ENCODE results near the gene OR2AT4.

OR2AT4 gene

DNA sequence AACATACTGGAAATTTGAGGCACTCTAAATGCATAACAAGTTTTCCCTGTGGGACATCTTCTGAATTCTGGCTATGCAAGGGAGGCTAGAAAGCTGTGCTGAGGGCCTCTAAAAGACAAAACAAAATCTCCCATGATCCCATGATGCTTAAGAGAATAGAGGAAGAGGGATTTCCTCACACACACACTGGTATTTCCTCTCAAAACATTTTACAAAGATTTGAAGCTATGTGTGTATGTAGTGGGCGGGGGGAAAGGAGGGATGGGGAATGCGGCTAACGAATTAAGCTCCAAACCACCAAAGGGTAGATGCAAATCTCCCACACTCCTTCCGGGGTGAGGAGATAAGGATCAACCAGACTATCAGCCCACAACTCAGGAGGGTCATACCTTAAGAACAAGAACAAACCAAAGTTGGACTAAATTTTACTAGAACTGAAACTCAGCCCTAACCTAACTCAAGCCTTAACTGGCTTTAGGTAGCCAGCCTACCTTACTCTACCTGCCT is 6.0 kb downstream of the OR2AT4 start:
- Mint-ChIP-seq H3K27ac (no peak overlapping the region), H3K36me3 (ENCODE audit: low read depth) (no peaks in the 10 kb centered on the region), H3K4me1 (ENCODE audit: low read depth) (no peaks in the 10 kb centered on the region), H3K27me3 (peaks cover 44% of the 10 kb centered on the region), H3K9me3 (peaks cover 9% of the 10 kb centered on the region), H3K4me3 (no peak overlapping the region)
- DNase-seq = no peak

DNA sequence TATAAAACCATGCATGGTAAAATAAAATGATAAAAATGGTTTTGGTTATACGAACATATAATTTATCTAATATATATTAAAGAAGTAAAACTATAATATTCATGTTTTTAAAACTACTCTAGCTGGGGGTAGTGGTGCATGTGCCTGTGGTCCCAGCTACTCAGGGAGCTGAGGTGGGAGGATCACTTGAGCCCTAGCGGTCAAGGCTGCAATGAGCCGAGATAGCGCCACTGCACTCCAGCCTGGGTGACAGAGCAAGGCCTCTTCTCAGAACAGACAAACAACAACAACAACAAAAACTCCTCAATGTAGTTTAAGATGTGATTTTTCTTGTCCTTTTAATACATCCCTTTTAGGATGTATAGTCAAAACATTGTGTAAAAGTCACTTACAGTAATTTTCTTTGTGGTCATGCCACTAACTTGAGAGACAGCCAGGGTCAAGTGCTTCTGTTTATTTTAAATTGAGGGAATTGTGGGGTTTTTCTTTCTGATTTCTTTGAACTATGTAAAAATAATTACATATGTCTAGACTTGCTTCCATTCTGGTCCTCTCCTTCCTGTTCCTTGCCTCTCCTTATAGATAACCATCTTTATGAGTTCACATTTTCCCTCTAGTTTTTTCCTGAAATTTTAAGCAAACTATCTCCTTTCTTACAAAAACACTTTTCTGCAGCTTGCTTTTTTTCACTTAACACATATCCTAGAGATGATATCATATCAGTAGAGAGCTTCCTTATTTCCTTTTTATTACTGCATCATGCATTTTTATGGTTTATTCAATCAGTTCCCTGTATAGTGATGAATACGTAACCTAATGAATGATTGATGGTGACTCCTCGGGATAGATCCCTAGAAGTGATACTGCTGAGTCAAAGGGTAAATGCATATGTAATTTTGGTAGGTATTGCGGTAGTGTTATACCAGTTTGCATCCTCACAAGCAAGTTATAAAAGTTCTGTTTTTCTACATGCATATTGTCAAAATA is 9.1 kb downstream of the OR2AT4 start:
- no peaks in the 10 kb centered on the region for H3K36me3 Mint-ChIP-seq (ENCODE audit: low read depth)
- no peak overlapping the region for H3K4me3 Mint-ChIP-seq
- H3K9me3 Mint-ChIP-seq = peaks cover 9% of the 10 kb centered on the region
- no peak for DNase-seq
- H3K27me3 Mint-ChIP-seq = peaks cover 42% of the 10 kb centered on the region
- no peaks in the 10 kb centered on the region for H3K4me1 Mint-ChIP-seq (ENCODE audit: low read depth)
- no peak overlapping the region for H3K27ac Mint-ChIP-seq

DNA sequence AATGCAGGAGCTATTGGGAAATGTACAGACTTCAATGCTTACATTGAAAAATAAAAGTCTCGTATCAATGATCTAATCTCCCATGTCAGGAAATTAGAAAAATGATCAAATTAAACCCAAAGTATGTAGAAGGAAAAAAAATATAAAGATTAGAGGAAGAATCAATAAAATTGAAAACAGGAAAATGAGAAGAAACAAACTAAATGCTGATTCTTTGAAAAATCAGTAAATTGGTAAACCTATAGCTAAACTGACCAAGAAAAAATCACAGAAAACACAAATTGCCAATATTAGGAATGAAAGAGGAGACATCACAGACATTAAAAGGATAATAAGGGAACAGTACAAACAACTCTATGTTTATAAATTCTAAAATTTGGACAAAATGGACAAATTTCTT is 11.8 kb downstream of the OR2AT4 start:
- H3K4me1 Mint-ChIP-seq (ENCODE audit: low read depth) = no peaks in the 10 kb centered on the region
- H3K36me3 Mint-ChIP-seq (ENCODE audit: low read depth) = no peaks in the 10 kb centered on the region
- peaks cover 52% of the 10 kb centered on the region for H3K27me3 Mint-ChIP-seq

DNA sequence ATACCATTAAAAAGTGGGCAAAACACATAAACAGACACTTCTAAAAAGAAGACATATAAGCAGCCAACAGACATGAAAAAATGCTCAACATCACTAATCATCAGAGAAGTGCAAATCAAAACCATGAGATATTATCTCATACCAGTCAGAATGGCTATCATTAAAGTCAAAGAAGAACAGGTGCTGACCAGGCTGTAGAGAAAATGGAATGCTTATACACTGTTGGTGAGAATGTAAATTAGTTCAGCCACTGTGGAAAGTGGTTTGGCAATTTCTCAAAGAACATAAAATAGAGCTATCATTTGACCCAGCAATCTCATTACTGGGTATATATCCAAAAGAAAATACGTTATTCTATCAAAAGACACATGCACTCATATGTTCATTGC is 13.5 kb downstream of the OR2AT4 start:
- Mint-ChIP-seq H3K4me3 (no peak overlapping the region), H3K36me3 (ENCODE audit: low read depth) (no peaks in the 10 kb centered on the region), H3K4me1 (ENCODE audit: low read depth) (no peaks in the 10 kb centered on the region), H3K9me3 (no peaks in the 10 kb centered on the region), H3K27ac (no peak overlapping the region), H3K27me3 (peaks cover 52% of the 10 kb centered on the region)
- DNase-seq = no peak

More for the DNA sequence above, 11.8 kb downstream of the OR2AT4 start:
- no peak for DNase-seq
- H3K9me3 Mint-ChIP-seq = no peaks in the 10 kb centered on the region
- H3K4me3 Mint-ChIP-seq = no peak overlapping the region
- no peak overlapping the region for H3K27ac Mint-ChIP-seq

DNA sequence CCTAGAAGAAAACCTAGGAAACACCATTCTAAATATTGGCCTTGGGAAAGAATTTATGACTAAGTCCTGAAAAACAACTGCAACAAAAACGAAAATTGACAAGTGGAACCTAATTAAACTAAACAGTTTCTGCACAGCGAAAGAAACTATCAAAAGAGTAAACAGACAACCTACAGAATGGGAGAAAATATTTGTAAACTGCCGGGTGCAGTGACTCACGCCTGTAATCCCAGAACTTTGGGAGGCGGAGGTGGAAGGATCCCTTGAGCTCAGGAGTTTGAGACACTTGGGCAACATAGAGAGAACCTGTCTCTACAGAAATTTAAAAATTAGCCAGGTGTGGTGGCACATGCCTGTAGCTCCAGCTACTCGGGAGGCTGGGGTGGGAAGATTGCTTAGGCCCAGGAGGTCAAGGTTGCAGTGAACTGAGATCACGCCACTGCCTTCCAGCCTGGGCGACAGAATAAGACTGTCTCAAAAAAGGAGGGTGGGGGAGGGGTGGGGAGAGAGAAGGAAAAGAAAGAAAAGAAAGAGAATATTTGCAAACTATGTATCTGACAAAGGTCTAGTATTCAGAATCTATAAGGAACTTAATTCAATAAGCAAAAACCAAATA is 14.0 kb downstream of the OR2AT4 start:
- Mint-ChIP-seq H3K27me3 (peaks cover 51% of the 10 kb centered on the region), H3K4me3 (no peak overlapping the region), H3K4me1 (ENCODE audit: low read depth) (no peaks in the 10 kb centered on the region), H3K36me3 (ENCODE audit: low read depth) (no peaks in the 10 kb centered on the region), H3K27ac (no peak overlapping the region), H3K9me3 (no peaks in the 10 kb centered on the region)
- DNase-seq = no peak

DNA sequence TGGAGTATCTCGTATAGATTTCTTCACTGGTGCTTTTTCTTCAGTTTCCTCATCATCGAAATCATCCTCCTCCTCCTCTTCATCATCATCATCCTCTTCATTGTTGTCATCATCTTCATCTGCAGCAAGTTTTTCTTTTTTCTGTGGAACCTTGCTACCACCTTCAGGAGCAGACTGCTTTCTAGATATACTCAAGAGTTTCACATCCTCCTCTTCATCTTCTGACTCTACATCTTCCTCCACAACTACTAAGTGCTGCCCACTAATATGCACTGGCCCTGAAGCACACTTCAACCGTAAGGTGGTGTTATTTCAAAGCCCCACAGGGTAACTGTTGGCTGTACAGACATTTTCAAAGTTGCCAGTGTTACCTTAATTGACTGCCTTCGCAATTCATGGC is 17.1 kb downstream of the OR2AT4 start:
- no peaks in the 10 kb centered on the region for H3K4me1 Mint-ChIP-seq (ENCODE audit: low read depth)

DNA sequence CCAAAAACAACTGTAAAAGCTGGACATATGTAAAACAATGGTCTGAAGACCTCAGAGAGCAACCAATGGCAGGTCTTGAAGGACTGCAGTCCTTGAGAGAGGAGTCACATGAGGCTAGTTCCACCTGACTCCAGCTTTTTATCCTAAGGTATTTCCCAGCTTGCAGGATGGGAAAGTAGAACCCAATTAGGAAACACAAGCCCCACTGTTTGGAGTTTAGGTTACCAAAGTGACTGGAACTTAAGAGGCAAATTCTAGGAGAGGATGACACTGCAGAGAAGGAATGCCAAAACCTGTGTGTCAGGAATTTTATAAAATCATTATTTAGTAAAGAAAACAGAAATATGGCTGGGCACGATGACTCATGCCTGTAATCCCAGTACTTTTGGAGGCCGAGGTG is 18.4 kb downstream of the OR2AT4 start:
- no peak overlapping the region for H3K4me3 Mint-ChIP-seq
- no peaks in the 10 kb centered on the region for H3K36me3 Mint-ChIP-seq (ENCODE audit: low read depth)
- no peaks in the 10 kb centered on the region for H3K4me1 Mint-ChIP-seq (ENCODE audit: low read depth)
- DNase-seq = no peak
- H3K9me3 Mint-ChIP-seq = no peaks in the 10 kb centered on the region
- H3K27ac Mint-ChIP-seq = no peak overlapping the region
- H3K27me3 Mint-ChIP-seq = peaks cover 48% of the 10 kb centered on the region

More for the DNA sequence above, 17.1 kb downstream of the OR2AT4 start:
- H3K4me3 Mint-ChIP-seq = no peak overlapping the region
- no peak overlapping the region for H3K27ac Mint-ChIP-seq
- no peak for DNase-seq
- H3K36me3 Mint-ChIP-seq (ENCODE audit: low read depth) = no peaks in the 10 kb centered on the region
- no peaks in the 10 kb centered on the region for H3K9me3 Mint-ChIP-seq
- H3K27me3 Mint-ChIP-seq = peaks cover 54% of the 10 kb centered on the region

DNA sequence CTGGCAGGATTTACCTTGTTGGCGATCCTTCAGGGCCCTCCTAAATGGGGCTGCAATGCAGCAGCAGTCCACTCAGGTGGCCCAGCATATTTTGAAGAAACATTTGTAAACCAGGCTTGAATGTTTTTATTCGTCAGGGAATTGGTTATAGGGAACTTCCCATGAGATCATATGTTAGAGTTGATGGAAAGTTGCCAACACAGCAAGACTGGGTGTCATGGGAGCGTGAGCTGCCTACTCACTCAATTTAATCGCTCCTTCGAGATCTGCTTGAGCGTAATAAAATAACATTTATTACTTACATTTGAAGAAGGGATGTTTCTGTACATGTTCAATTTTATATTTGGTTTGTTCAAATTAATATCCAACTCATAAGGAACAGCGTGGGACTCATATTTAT is 19.4 kb downstream of the OR2AT4 start:
- no peaks in the 10 kb centered on the region for H3K9me3 Mint-ChIP-seq
- H3K4me3 Mint-ChIP-seq = no peak overlapping the region
- H3K4me1 Mint-ChIP-seq (ENCODE audit: low read depth) = no peaks in the 10 kb centered on the region
- DNase-seq = no peak
- H3K27me3 Mint-ChIP-seq = peaks cover 39% of the 10 kb centered on the region
- no peaks in the 10 kb centered on the region for H3K36me3 Mint-ChIP-seq (ENCODE audit: low read depth)
- no peak overlapping the region for H3K27ac Mint-ChIP-seq

DNA sequence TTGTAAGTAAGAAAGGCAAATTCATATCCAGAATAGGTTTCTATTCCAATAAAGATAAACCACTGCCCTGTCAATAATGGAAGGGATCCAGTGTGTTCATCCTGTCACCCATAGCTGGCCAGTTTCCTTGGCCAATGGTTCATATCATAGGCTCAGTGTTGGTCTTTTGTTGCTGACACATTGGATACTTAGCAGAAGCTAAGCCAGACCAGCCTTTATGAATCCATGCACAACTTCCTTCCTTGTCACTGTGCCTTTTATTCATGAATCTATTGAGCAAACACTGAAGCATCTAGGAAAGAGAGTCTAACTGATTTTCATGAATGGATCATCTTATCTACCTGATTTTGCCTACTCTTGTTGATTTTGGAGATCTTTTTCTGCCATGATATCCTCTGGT is 20.0 kb downstream of the OR2AT4 start:
- Mint-ChIP-seq H3K9me3 (no peaks in the 10 kb centered on the region), H3K4me1 (ENCODE audit: low read depth) (no peaks in the 10 kb centered on the region), H3K36me3 (ENCODE audit: low read depth) (no peaks in the 10 kb centered on the region), H3K27ac (no peak overlapping the region), H3K4me3 (no peak overlapping the region), H3K27me3 (peaks cover 38% of the 10 kb centered on the region)
- DNase-seq = no peak

DNA sequence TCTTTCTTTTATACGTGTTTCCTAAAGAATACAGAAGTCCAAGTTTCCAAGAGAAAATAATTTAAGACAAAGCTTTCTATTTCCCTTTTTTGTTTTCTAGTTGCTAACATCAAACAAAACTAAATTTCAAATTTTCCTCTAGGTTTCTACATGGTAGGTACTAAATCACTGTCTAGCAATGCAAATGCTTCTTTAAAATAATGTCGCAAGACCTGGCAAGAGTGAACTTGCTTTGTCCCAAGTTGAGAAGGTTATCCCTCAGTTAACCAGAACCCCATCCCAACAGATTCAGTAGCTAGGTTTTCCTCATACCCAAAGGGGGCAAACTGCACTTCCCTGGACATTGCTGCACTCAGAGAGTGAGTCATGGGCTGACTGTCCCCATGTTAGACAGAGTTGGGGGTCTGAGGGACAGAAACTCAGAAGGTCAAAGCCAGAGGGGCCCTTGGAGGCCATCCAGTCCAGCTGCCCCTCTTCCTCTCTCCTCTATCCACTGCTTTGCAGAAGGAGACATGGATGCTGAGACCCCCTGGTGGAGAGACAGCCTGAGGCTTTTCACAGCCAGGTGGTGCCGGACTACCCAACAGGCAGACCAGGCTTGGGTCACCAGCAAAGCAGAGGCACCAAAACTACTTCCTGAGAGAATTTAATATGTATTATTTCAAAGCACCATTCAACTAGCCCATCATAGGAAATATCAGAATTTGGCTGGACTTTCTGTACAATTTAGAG is 23.1 kb downstream of the OR2AT4 start:
- no peak overlapping the region for H3K4me3 Mint-ChIP-seq
- H3K27ac Mint-ChIP-seq = no peak overlapping the region
- H3K36me3 Mint-ChIP-seq (ENCODE audit: low read depth) = no peaks in the 10 kb centered on the region
- no peaks in the 10 kb centered on the region for H3K4me1 Mint-ChIP-seq (ENCODE audit: low read depth)
- peaks cover 39% of the 10 kb centered on the region for H3K27me3 Mint-ChIP-seq
- DNase-seq = no peak
- peaks cover 2% of the 10 kb centered on the region for H3K9me3 Mint-ChIP-seq

DNA sequence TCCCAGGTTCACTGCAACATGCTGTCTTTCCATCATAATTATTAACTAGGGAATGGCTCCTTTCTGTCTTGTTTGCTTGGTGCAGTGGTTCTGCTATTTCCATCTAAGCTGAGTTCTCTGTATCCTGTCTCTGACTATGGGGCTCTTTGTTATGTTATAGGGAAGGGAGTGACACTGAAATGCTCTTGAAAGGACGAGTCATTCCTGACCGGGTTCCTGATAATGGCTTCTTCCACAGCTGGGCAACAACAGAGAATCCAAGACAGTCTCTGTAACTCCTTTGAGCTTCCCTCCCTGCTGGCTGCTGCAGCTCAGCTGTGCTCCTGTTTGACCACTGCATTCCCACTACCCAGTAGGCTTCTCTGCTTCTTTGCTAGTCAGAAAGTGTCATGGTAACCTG is 24.1 kb downstream of the OR2AT4 start:
- peaks cover 5% of the 10 kb centered on the region for H3K9me3 Mint-ChIP-seq
- H3K27me3 Mint-ChIP-seq = peaks cover 39% of the 10 kb centered on the region
- no peak overlapping the region for H3K27ac Mint-ChIP-seq
- no peak for DNase-seq
- H3K4me3 Mint-ChIP-seq = no peak overlapping the region
- no peaks in the 10 kb centered on the region for H3K4me1 Mint-ChIP-seq (ENCODE audit: low read depth)
- H3K36me3 Mint-ChIP-seq (ENCODE audit: low read depth) = no peaks in the 10 kb centered on the region

DNA sequence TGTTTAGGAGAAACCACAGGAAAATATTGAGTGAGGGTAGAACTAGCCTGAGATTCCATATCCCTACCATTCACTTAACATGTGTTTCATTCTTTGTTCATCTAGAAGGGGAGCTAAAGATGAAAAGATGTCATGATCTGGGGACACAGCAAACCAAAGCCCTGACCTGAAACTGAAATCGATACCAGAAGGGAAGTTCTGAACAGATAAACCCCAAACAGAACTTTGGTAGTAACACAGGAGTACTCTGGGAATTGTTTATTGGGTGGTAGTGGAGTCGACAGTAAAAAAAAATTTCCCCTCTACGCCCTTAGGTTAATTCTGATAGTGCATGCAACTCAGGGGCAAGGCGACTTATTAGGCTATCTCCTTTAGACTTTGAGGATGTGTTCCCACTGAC is 27.2 kb downstream of the OR2AT4 start:
- Mint-ChIP-seq H3K27me3 (peaks cover 42% of the 10 kb centered on the region), H3K4me1 (ENCODE audit: low read depth) (no peaks in the 10 kb centered on the region), H3K4me3 (no peak overlapping the region), H3K9me3 (peaks cover 5% of the 10 kb centered on the region), H3K36me3 (ENCODE audit: low read depth) (no peaks in the 10 kb centered on the region), H3K27ac (no peak overlapping the region)
- DNase-seq = no peak

DNA sequence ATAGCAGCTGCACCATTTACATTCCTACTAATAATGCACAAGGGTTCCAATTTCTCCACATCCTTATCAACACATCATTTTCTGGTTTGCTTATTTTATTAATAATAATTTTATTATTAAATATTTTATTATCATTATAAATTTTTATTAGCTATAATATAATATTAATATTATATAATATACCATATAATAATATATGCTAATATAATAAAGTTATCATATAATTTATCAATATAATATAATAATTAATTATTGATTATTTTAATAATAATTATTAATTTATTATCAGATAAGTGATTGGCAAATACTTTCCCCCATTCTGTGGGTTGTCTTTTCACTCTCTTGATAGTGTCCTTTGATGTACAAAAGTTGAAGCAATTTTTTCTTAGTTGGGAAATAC is 27.7 kb downstream of the OR2AT4 start:
- no peak for DNase-seq
- Mint-ChIP-seq H3K36me3 (ENCODE audit: low read depth) (no peaks in the 10 kb centered on the region), H3K4me3 (no peak overlapping the region), H3K27me3 (peaks cover 42% of the 10 kb centered on the region), H3K27ac (no peak overlapping the region), H3K9me3 (peaks cover 5% of the 10 kb centered on the region), H3K4me1 (ENCODE audit: low read depth) (no peaks in the 10 kb centered on the region)

DNA sequence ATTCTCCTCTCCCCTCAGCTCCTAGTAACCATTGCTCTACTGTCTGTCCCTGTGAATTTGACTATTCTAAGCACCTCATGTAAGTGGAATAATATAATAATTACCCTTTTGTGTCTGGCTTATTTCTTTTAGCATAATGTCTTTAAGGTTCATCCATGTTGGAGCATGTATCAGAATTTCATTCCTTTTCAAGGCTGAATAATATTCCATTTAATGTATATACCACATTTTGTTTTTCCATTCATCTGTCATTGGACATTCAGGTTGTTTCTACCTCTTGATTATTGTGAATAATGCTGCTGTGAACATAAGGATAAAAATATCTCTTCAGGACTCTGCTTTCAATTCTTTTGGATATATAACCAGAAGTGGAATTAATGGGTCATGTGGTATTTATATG is 28.1 kb downstream of the OR2AT4 start:
- peaks cover 42% of the 10 kb centered on the region for H3K27me3 Mint-ChIP-seq
- H3K4me1 Mint-ChIP-seq (ENCODE audit: low read depth) = no peaks in the 10 kb centered on the region
- no peak overlapping the region for H3K27ac Mint-ChIP-seq
- H3K9me3 Mint-ChIP-seq = peaks cover 5% of the 10 kb centered on the region
- H3K4me3 Mint-ChIP-seq = no peak overlapping the region
- H3K36me3 Mint-ChIP-seq (ENCODE audit: low read depth) = no peaks in the 10 kb centered on the region
- DNase-seq = no peak

Measured in activated T-cell treated with anti-CD3 and anti-CD28 coated beads, Interleukin-2, amount 50 U/mL, for 24 hours (primary cell).